ENCODE measurements around the gene PIAS4. TPM values are rescaled to one million over a fixed set of nuclear protein-coding genes. Genes with fewer than 3 reads are reported as not detected.
"Not testable (repeated sequence)": the region's sequence is repeated elsewhere in the genome, so short reads cannot be mapped to it uniquely, and the experiment has no call there.

PIAS4 gene, protein sequence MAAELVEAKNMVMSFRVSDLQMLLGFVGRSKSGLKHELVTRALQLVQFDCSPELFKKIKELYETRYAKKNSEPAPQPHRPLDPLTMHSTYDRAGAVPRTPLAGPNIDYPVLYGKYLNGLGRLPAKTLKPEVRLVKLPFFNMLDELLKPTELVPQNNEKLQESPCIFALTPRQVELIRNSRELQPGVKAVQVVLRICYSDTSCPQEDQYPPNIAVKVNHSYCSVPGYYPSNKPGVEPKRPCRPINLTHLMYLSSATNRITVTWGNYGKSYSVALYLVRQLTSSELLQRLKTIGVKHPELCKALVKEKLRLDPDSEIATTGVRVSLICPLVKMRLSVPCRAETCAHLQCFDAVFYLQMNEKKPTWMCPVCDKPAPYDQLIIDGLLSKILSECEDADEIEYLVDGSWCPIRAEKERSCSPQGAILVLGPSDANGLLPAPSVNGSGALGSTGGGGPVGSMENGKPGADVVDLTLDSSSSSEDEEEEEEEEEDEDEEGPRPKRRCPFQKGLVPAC
- total RNA-seq, result 31.9 TPM

DNA sequence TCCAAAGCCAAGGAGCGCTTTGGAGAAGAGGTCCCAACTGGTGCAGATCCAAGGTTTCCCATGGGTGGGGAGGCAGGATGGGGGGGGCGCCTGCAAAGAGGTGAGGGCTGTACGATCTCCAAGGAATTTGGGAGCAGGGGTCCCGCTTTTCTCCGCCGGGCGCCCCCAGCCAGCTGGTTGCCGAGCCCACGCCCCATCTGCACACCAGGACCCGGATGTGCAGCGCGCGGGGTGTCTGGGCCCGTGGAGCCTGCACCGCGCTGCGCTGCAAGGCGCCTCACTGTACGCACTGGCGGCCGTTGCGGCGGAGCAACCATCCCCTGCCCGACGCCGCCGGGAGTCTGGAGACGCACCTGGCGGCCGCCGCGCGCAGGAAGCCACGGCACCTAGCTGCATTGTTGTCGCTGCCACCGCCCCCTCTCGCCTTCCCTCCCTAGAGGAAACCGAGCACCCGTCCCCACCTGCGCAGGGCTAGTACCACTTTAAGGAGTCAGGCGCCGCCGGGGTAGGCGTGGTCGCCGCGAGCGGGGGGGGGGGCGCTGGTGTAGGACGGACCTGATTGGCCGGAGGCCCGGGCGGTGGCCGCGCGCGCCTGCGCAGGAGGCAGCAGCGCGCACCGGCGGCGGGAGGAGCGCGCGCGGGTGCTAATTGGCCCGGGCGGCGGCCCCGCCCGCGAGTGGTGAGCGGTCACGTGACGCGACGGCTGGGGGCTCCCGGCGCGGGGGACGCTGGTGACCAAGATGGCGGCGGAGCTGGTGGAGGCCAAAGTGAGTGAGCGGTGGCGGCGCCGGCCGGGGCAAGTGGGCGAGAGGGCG lies at the start of gene PIAS4:
Gene PIAS4 (plus strand): TSS at position 716 of the 815 bp plus-strand sequence. CDS start 25 bp downstream, at position 741.
- DNase-seq (ENCODE audit: low spot score), result peak; percentile 96

DNA sequence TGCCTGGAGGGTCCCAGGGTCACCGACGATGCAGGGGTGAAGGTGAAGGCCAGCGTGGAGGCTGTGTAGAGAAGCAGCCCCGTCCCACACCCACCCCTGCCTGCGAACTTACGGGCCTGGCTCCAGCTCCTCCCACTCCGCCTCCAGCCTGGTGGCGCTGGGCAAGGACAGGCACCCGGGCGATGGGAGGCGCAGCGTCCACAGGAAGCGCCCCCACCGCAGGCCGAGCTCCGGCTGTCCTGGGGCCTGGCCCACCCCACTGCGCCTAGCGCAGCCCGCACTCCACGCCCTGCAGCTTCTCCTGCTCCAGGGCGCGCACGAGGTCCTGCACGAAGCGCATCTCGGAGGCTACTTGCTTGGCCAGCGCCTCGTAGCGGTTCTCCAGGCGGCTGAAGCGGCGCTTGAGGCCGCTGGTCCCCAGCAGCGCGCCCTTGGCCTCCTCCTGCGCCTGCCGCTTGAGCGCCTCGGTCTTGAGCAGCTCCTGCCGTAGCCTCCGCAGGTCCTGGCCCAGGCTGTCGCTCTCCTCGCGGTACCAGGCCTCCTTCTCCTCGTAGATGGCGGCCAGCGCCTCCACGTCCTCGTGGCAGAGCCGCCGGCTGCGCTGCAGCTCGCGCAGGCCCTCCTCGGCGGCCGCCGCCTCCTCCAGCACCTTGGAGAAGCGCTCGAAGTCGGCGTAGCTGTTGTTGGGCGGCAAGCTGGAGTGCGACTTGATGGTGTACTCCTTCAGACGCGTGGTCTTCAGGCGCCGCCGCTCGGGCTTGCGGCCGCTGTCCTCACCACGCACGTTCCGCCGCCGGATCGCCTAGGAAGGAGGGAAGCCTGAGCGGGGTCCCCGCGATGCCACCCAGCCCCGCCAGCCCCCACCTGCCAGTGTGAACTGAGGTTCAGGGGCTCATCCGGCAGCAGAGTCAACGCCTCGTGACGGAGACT lies 48.4 kb upstream of the PIAS4 start:
- no peak for DNase-seq (ENCODE audit: low spot score)

DNA sequence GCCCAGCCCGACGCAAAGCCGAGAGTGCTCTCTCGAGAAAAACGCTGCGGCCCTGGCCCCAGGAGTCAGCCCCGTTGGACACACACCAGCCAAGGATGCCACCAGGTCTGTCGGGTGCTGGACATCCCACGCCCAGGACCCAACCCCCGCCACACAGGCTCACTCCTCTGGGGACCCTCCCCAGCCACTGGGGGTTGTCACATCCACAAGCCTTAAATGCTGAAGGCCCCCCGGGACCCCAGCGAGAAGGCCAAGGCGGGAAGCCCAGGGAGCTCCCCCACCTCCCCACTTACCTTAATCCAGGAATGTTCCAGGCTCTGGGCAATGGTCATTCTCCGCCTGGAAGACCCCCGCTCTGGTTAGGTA lies 47.8 kb upstream of the PIAS4 start:
- DNase-seq (ENCODE audit: low spot score), result no peak

DNA sequence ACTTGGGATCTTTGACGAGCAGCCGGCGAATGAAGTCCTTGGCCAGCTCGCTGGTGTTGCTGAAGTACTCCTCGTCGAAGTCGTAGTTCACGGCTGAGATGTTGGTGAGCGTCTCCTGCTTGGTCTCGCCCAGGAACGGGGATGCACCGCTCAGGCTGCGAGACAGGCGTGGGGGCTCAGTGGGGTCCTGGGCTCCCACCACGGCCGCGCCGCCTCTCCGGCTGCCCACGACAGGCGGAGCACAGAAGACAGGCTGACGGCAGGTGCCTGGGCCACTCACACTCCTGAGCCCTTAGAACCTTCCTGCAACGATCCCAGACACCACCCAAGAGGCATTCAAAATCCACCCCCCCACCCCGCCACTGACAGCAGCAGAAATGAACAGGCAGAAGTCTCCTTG lies 46.5 kb upstream of the PIAS4 start:
- no peak for DNase-seq (ENCODE audit: low spot score)

DNA sequence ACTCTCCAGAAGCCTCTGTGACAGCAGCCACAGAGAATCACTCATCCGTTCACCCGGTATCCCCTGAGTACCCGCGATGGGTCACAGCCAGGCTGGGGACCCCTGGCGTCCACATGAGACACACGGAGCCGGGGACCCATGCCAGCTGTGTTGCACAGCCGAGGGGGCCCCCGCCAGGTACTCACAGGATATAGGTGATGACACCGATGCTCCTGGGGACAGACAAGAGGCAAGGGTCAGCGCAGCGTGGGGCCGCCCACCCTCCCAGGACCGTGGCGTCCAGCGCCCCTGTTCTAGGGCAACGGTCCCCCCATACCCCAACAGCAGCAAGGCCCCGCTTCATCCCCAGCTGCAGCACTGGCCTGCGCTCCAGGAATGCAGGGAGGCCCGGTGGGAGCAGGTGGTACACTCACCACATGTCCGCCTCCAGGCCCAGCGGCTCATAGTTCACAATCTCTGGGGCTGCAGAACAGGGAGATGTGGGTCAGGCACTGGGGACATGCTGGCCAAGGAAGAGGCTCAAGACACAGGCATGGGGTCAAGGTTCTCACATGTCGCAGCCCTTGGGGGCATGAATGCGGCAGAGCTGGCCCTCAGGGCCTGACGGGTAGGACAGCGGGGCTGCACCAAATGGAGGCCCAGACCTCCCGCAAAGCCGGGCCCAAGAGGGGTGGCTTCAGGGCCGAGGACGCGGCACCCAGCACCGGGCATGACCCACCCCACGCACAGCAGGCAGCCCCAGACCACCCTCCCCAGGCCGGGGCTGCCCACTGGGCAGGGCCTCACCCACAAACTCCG lies 43.9 kb upstream of the PIAS4 start:
- DNase-seq (ENCODE audit: low spot score), result no peak

DNA sequence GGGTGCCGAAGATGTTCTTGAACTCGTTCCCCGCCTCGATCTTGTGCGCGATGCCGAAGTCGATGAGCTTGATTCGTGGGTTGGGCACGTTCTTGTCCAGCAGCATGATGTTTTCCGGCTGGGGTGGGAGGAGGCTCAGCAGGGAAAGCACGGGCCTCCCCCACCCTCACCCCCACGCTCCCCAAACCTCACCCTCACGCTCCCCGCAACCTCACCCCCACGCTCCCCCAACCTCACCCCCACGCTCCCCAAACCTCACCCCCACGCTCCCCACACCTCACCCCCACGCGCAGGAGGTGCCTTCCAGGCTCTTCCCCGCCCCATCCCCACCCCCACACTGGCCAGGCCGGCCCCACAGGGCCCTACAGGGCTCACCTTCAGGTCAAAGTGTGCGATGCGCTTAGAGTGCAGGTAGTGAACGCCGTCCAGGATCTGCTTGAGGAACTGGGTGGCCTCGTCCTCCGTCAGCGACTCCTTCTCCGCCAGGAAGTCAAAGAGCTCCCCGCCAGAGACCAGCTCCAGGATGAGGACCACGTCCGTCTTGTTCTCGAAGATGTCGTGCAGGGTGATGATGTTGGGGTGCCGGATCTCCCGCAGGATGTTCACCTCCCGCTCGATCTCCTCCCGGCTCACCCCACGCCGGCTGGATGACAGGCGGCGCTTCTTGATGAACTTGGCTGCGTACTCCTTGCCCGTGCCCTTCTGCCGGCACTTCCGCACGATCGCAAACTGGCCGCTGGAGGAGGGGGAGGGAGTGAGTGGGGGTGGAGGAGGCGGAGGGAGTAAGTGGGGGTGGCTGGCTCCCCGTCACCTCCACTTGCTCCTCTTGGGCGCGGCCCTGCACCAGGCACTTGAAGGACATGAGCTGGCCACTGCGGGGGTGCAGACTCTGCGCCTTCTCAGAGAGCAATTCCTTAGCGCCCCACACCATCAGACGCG lies 43.0 kb upstream of the PIAS4 start:
- DNase-seq (ENCODE audit: low spot score), result no peak

DNA sequence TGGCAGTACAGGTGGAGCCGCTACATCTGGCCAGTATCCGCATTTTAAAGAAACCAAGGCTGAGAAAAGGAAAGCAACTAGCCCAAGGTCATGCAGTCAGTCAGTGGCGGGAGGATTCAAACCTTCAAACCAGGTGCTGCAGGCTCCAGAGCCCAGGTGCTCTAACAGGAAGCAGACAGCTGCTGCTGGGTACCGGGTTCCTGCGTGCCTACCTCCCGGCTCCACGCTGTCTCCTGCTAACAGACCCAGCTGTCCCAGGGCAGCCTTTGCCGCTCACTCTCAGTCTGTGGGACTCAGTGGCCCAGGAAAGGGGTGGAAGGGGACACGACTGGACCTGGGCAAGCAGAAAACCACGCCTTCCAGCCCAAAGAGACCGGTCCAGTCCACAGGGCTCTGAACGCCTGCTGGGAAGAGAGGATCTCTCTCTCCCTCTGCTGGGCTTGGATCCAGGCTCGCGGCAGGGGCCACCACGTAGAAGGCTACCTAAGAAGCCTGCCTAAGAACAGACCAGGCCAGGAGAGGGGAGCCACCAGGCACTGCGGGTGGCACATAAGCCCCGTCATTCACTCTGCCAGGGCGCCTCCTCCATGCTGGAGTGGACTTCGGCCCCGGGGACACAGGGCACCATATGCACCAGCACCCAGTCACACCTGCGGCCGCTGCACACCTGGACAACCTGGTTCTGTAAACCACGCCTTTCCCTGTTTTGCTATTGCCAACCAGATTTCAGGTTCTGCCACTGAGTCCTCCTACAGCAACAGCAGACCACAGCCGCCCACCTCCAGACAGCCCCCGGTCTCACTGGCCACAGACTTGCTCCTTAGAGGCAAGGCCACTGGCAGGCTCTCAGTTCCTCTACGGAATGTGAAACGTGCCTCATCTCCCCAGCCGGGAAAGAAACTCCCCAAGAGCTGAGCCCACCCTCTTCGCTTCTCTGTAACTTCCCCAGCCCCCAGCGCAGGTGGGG lies 41.2 kb upstream of the PIAS4 start:
- peak; percentile 88 for DNase-seq (ENCODE audit: low spot score)

DNA sequence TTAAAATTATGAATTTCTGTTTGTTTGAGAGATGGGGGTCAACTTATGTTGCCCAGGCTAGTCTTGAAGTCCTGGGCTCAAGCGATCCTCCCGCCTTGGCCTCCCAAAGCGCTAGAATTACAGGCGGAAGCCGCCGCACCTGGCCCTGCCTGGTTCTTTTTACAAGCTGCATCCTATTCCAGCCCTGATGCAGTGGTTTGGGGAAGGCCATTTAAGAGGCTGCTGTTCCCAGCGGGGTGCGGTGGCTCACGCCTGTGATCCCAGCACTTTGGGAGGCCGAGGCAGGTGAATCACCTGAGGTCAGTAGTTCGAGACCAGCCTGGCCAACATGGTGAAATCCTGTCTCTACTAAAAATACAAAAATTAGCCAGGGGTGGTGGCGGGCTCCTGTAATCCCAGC lies 39.6 kb upstream of the PIAS4 start:
- DNase-seq (ENCODE audit: low spot score), result not testable (repeated sequence)

DNA sequence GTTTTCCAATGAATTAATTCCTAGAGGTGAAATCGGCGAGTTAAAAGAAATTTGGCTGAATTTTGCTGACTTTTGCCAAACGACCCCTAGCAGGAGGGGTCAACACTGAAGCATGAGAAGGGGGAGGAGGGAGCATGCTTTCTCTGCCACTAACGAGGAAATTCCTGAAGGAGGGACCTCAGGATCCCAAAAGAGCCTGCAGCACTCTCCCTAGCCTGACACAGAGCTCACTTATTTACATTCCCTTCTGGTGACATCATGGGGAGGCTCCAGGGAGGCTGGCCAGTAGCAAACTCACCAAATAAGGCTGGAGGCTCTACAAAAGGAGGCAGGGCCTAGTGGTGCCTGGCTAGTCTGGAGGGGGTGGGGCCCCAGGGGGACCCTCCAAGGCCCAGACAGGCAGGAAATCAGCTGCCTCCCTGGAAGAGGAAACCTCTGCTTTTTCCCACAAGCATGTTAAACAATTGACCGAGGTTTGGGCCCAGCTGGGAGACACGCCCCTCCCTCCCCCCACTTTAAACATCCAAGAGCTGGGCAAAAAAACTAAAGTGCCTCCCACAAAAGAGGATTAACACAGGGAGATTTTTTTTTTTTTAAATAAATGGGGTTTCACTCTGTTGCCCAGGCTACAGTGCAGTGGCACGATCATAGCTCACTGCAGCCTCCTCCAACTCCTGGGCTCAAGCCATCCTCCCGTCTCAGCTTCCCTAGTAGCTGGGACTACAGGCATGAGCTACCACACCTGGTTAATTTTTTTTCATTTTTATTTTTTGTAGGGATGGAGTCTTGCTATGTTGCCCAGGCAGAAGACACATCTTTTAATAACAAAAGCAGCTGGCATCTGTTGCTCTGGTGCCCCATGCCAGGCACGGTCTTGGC lies 38.7 kb upstream of the PIAS4 start:
- DNase-seq (ENCODE audit: low spot score), result peak; percentile 94

DNA sequence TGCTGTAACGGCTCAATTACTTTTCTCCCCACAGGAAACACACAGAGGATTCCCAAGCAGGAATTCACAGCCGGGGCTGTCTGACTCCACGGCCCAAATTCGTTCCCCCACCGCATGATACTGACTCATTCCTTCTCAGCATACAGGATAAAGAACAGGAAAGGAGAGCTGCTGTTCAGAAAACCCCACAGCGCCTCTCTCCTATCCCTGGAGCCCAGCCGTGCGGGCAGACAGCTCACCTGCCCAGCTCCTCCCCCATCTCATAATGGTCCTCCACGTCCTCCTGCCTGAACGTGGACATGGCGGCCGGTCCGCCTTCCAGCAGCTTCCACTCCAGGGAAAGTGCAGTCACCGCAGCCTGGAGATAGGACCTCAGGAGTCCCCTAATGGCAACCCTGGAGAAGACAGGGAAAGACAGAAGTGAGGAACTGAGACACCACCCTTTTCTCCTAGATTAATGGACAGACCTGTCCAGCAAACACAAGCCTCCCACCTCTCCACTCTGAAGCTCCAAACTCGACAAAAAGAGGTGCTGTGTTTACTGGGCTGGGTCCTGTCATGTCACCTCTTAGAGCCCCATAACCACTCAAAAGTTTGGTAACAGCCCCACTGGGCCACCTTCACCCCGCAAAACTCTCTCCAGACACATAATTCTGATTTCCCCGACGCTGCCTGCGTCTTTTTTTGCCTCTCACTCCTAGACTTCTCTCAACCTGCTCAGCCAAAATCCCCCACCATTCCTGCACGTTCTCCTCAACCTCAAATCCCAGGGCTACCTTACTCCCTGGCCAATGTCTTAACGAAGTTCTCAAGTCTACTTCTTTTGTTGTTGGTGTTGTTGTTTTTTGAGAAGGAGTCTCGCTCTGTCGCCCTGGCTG lies 37.9 kb upstream of the PIAS4 start:
- no peak for DNase-seq (ENCODE audit: low spot score)

DNA sequence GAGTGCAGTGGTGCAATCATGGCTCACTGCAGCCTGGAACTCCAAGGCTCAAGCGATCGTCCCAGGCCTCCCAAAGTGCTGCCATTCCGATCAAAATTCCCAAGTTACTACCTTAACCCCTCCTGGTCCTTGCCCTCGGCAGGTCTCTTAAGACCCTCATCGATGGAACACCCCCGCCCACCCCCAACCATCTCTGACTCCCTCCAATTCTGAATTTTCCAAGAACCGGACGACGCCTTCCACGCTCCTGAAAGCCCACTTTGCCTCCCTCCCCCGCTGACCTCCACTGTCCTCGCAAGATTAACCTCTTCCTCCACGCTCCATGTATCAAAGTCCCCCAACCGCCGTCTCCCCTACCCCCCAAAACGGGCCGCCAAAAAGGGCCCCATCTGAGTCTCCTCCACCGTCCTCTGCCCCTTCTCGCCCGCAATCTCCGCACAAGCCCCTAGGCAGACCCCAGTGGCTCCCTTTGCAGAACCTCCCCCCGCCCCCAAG lies 37.2 kb upstream of the PIAS4 start:
- no peak for DNase-seq (ENCODE audit: low spot score)

DNA sequence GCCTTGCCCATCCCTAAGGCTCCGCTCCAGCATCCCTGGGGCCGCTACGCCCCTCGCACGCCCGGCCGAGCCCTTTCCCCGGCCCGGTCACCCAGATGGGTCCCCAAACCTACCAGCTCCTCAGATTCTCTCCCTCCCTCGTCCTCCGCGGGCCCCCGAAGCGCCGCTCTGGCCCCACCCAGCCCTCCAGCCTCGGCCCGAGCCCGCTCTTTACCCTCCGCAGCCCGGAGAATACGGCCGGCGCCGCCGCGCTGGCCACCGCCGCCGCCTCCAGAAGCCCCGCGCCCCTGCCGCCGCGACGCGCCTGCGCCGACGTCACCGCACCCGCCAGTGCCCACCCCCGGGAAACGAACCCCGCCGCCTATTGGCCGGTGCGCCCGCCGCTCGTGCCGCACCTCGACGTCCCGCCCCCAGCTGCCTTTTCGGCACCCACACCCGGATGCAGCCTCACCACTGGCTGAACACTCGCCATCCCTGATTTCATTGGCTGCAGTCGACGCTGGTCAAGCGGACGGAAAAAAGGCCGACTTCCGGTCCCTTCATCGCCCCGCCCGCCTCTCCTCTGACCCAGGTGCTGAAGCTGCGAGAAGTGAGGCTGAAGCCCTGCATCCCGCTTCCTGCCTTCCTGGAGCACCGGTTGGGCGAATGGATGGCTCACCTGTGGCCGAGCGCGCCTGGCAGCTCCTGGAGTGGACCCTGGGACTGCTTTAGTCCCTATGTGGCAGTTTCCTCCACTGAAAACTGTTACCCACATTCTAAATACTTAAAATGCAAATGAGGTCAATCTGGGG lies 36.5 kb upstream of the PIAS4 start, which contains the start of gene DAPK3:
Gene DAPK3 (minus strand): TSS at position 292 of the 791 bp plus-strand sequence. CDS start 1,364 bp downstream, outside the sequence.
- peak; percentile 98 for DNase-seq (ENCODE audit: low spot score)

DNA sequence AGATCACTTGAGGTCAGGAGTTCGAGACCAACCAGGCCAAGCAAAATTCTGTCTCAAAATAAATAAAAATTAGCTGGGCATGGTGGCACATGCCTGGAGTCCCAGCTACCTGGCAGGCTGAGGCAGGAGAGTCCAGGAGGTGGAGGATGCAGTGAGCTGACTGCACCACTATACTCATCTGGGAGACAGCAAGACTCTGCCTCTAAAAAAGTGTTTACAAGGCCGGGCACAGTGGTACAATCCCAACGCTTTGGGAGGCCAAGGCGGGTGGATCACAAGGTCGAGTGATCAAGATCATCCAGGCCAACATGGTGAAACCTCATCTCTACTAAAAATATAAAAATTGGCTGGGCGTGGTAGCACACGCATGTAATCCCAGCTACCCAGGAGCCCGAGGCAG lies 32.4 kb upstream of the PIAS4 start:
- no peak for DNase-seq (ENCODE audit: low spot score)

DNA sequence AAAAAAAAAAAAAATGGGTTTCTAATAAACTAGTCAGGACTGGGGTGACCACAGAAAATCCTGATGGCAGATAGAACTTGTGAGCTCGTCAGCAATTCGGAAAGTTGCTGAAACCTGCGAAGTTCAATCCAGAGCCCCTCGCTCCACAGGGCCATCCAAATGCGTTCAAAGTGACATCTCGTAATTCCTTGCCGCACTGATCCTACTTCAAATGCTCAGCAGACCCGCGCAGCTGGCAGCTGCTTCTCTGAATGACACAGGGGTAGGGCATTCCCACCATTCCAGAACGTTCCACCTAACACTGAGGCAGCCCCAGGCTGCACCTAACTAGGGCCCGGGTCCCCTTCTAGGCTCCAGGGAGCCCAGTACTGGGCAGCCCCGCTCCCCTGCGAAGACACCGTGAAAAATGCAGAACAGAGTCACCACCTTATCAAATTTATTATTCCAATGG lies 31.9 kb upstream of the PIAS4 start:
- no peak for DNase-seq (ENCODE audit: low spot score)

Measured in mucosa of gallbladder (tissue), 1 donor.